Smooth muscle cell of trachea (primary cell): ENCODE data around the gene CCDC93. TPM values are rescaled to one million over a fixed set of nuclear protein-coding genes. Genes with fewer than 3 reads are reported as not detected.

Experiments used
- total RNA-seq: library from RNA; depleted of rRNA; stranded (reverse); fragments of >200 nt; gene quantifications from 2 replicates; pipeline ENCODE4 v1.2.1, GENCODE V29; 2014

The CCDC93 gene
- 27.1 and 31.4 TPM in 2 replicates for total RNA-seq

GRCh38 chr2:118013724-118014491 lies at the start of gene CCDC93:
Gene CCDC93 (minus strand): TSS chr2:118014070. CDS start chr2:118013995, 75 bp downstream.

Other genes with a start within 250 kb of the CCDC93 start
- gene DDX18, start 199.4 kb downstream of the CCDC93 start, total RNA-seq = 38.0 and 53.4 TPM in 2 replicates
- 6.1 and 11.6 TPM in 2 replicates for gene INSIG2, start 74.4 kb upstream of the CCDC93 start, total RNA-seq